ENCODE results near the gene METTL25B. TPM values are rescaled to one million over a fixed set of nuclear protein-coding genes. Genes with fewer than 3 reads are reported as not detected.

The METTL25B gene
- 13.0 TPM for polyA plus RNA-seq (2013, experiment 1 of 2; ENCODE audit: insufficient read length)
- polyA plus RNA-seq (2013, experiment 2 of 2; ENCODE audit: insufficient read length), result 11.7 TPM

GRCh38 chr1:156727926-156728598, at the start of gene METTL25B:
Gene METTL25B, plus strand, starts transcription at chr1:156728469. Its CDS starts 636 bp downstream, at chr1:156729105.
- DNase-seq, result peak; percentile 79

GRCh38 chr1:156680056-156680455, 48.2 kb upstream of the METTL25B start:
- no peak for DNase-seq

DNA sequence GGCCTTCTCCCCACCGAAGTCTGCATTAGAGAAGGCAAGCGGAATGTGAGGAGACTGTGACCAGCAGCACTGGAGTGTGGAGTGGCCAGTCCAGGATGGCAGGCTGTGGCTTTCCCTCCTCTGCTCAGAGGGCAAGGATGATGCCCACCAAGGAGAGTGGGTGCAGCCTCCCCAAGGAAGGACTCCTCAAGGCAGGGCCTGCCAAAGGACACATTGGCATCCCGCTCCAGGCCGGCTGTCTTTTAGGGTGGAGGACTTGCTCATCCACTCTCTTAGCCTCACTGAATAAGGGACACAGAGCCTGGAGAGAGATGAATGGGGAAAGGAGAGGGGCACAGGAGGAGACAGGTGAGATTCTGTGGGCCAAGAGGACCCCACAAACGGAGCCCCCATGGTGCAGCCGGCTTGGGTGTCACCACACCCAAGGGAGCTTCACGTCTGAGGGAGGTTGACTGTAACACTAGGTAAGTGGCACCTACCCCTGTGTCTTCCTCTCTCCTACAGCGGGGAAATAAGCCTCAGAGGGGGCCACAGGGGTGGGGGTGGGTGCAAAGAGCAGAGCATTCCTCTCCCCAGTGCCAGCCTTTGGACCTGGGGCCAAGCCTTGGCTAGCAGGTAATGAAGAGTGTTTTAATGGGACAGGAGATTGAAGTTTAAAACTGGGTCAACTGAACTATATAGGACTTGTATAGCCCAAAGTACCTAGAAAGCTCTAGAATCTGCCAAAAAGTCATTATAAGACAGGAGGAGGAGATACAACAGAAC, 46.9 kb upstream of the METTL25B start:
- no peak for DNase-seq

GRCh38 chr1:156682166-156682890, 45.9 kb upstream of the METTL25B start:
- no peak for DNase-seq

GRCh38 chr1:156684227-156684782, 44.0 kb upstream of the METTL25B start:
- no peak for DNase-seq

DNA sequence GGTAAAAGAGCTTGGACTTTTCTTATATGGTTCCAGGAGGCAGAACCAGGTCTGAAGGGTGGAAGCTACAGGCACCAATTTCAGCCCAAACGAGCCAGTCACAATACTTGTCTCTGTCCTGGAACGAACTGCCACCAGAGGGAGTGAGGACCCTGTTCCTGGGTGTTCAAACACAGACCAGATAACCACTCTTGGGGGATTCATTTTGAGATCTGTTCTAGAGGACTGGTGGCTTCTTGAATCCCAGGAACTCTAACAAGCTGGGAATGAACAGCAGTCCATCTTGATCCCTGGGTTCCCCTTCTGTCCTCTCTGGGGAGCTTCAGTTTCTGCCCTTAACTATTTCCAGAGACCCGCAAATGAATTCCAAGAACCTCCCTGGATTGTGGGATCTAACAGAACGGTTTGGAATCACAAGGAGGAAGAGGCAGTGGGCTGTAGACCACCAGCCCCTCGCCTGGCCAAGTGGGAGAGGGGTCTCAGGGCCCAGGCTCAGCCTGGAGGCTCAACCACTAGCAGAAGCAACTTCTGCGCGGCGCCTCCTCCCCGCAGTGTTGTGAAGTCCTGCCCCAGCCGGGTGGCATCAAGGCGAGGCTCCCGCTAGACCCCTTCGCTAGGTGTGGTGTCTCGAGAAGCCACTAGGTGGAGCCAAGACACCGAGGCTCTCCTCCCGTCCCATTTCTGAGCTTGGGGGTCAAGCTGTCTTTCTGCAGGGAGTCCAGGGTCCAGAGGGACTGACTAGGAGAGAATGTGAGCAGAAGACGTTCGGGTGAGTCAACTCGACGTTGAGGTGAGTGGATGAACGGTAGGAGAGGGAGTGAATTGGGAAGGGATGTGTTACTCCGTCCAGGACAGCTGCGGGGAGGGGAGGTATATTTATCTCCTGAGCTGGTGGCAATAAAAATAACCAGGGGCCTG, 39.0 kb upstream of the METTL25B start:
- peak; percentile 85 for DNase-seq

GRCh38 chr1:156689953-156690674, 38.2 kb upstream of the METTL25B start:
- DNase-seq, result no peak

- no peak for DNase-seq
Observed at GRCh38 chr1:156690675-156691036, 37.6 kb upstream of the METTL25B start.

GRCh38 chr1:156691191-156691590, 37.1 kb upstream of the METTL25B start:
- DNase-seq, result no peak

- DNase-seq, result peak; percentile 26
Observed at GRCh38 chr1:156691665-156692440, 36.4 kb upstream of the METTL25B start.

DNA sequence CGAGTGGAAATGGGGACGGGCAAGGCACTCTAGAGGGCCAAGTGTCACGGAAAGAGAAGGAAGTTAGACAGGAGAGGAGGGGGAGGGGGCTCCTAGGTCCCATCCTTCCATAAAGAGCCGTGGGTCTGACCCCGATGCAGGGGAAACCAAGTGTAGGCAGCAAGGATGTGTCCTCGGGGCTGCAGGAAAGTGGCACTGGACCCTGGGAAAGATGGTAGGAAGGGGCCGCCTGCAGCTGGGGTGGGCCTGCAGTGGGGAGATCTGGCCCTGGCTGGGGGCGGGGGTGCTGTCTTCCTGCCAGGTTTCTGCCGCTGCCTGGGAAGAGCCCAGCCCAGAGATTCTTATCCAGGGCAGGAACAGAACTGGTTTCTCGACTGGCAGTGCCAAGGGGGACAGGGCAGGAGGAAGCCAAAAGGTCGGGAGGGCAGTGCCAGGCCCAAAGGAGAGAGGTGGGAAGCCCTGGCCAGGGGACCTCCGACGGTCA, 35.8 kb upstream of the METTL25B start:
- DNase-seq, result no peak

DNA sequence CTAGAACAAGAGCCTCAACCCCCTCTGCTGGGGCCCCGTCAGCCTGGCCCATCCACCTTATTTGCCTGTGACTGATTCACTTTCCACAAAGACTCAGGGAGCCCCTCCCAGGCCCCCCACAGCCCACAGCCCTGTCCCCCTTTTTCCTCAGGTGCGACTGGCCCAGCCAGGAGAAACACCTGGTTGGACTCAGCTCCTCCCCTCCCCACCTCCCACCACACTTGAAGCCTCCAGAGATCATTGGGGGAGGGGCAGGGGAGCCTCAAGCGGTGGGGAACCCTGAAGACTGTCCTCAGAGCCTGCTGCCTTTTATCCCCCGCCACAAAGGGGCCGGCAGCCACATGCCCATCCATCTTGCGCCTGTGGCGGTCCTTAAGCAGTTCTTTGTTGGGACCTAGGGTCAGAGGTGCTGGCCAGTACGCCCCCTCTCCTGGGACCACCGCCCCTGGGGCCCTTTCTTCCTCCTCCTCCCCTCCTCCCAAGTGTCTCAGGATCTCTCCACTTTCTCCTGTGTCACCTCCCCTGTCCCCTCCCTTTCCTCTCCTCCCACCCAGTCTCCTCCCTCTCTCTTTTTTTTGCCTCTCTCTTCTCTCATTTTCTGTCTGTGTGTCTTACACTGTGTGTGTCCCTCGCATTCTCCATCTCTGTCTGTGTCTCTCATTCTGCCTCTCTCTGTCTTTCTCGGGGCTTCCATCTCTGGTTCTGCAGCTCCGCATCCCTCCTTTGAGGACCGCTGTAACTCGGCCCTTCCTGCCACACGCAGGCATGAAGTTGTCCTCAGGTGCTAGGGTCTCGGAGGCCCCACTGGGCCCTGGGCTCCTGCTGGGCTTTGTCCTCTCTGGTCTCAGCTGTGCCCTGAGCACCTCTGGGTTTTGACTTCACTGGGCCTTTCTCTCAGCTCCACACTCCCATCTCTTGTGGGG, 35.1 kb upstream of the METTL25B start:
- DNase-seq, result peak; percentile 46

DNA sequence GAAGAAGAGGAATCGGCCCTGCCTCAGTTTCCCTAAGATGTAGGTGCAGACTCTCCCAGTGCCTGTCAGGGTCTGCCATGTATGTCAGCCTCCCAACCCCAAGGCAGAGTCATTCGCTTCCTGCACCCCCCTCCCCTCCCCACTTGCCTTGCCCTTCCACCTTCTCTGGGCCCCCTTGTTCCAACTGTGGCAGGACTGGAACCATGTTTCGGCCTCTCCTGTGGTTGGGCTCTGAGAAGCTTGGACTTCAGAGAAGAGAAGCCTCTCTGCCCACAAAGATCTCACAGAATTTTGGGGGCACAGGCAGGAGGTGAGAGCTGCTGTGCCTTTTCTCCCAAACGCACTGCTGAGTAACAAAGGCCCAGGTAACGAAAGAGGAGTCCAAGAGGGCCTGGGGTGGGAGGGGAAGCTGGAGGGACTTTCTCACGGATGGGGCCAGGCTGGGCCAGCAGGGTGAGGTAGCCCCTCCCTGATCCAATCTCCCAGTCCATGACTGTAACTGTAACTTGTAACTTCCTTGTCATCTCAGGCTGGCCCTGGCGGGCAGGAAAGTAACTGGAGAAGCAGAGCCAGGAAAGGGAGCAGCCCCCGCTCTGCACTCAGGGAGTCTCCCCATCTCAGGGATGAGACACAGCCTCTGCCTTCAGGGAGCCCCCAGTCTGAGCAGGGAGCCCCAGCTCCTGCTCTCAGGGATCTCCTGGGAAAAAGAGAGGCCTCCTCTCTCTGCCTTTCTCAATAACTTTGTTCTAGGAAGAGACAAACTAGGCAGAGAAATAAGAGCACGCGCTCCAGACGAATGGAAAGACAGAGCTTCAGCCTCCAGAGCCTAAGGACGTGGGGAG, 34.2 kb upstream of the METTL25B start:
- no peak for DNase-seq

- no peak for DNase-seq
Observed at GRCh38 chr1:156694690-156694962, 33.6 kb upstream of the METTL25B start.

DNA sequence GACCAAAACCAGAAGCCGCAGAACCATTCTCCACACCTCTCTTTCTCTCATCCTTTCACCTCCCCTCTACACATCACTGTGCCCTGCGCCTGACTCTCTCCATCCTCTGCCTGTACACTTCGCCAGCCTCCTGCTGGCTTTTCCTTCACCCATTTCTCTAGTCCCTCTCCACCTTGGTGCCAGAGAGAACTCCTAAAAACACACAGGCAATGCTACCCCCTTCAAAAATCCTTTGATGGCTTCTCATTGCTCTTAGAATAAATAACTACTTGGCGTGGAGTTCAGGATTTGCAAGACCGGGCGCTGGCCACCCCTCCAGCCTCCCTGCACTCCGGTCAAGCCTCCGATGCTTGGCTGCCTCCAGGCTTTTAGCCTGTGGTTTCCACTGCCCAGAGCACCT, 31.5 kb upstream of the METTL25B start:
- DNase-seq, result no peak

DNA sequence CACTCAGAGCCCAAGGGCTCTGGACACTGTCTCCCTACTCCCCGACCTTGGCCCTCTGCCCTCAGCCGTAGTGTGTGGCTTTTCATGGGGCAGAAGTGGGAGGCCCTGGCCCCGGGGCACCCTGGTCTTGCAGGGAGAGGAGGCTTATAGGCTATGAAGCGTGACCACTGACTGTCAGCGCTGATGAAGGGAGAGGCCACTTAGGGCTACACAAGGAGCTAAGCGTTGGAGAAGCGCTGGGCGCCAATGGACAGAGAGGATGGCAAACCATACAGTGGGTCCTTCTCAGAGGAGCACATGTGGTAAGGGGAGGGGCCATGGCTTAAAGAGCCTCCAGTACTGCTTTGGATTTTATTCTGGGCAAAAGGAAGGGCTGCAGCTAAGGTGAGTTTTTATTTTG, 30.8 kb upstream of the METTL25B start:
- DNase-seq, result no peak

DNA sequence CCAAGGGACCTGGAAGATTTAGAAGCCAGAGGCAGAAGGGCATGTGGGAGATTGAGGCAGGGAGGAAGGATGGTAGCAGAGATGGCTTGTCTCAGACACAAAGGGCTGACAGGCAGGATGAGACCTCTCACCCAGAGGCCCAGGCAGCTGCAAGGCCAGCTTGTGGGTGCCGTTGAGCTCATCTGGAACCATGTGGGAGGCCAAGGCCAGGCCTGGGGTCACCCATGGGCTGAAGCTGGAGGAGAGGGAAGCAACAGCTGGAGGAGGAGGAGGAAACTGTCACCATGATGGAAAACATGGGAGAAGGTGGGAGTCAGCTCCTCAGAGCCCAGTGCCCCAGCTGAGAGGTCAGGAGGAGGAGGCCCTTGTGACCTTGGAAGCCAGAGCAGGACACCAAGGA, 29.3 kb upstream of the METTL25B start:
- no peak for DNase-seq
